Neural cell (in vitro differentiated cells): ENCODE results near the gene DUT.

ENCODE experiments used
- EP300 ChIP-seq: fragments of 450-650 bp; conservative IDR thresholded peaks from 2 replicates; pipeline ENCODE4 v1.6.1; 2014; ENCODE audit warnings: antibody characterized with exemption, mild to moderate bottlenecking, moderate library complexity; ENCODE audit not compliant: poor library complexity, severe bottlenecking
- EZH2 ChIP-seq: fragments of 200-600, 300-800 bp; shearing (Covaris generic), sonication (generic); IDR thresholded peaks from 2 replicates; pipeline ENCODE4 v1.6.1; 2014; ENCODE audit warnings: antibody characterized with exemption, low read length, borderline replicate concordance, mild to moderate bottlenecking; ENCODE audit not compliant: insufficient read depth, poor library complexity, severe bottlenecking
- MXI1 ChIP-seq: fragments of 450-650 bp; conservative IDR thresholded peaks from 2 replicates; pipeline ENCODE4 v1.6.1; 2014; ENCODE audit warnings: antibody characterized with exemption, mild to moderate bottlenecking; ENCODE audit not compliant: poor library complexity, severe bottlenecking
- POLR2AphosphoS5 ChIP-seq: IDR thresholded peaks from 2 replicates; pipeline ENCODE4 v1.6.1; 2012
- RAD21 ChIP-seq: fragments of 450-650 bp; conservative IDR thresholded peaks from 2 replicates; pipeline ENCODE4 v1.6.1; 2014; ENCODE audit warnings: antibody characterized with exemption, mild to moderate bottlenecking, moderate library complexity
- TAF1 ChIP-seq: IDR thresholded peaks from 2 replicates; pipeline ENCODE4 v1.6.1; 2012; ENCODE audit warnings: low read depth
- TF ChIP-seq, protein P1 (sequence below): IDR thresholded peaks from 2 replicates; pipeline ENCODE4 v1.6.1; 2012; ENCODE audit warnings: borderline replicate concordance
- TF ChIP-seq, protein P2 (sequence below): fragments of 450-650 bp; IDR thresholded peaks from 2 replicates; pipeline ENCODE4 v1.5.1; 2014; ENCODE audit warnings: antibody characterized with exemption, mild to moderate bottlenecking, moderate library complexity; ENCODE audit not compliant: poor library complexity, severe bottlenecking

DNA sequence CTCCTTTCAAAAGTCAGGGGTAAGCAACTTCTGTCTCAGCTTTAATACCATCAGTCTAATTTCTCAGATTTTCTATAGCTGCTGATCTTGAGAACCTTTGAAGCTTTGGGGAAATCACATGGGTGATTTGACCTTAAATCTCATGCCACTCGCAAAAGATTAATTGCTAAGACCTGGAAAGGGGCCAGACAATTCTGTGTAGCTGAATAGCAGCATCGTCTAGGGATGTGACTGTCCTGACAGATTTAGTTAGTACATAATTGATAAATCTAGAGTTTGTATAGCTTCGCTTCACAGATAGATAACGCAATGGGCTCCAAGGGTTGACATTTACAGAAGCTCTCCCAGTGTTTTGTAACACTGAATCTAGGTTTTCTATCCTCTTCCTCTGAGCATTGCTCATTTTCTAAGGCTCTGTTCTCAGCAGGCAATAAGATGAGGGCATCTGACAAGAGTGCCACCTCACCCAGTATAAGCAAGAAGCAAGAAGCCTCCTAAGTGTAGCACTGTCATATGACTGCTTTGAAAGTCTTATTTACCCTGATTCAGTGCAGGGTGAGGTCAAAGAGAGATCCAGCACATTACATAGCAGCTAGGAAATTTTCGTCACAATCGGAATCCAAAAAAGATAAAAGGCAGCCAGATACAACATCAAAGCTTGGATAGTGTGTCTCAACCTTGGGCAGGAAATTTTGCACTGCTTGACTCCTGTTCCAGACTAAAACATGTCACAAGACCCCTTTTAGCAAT lies 47.7 kb upstream of the DUT start:
- TF ChIP-seq, protein P1, sequence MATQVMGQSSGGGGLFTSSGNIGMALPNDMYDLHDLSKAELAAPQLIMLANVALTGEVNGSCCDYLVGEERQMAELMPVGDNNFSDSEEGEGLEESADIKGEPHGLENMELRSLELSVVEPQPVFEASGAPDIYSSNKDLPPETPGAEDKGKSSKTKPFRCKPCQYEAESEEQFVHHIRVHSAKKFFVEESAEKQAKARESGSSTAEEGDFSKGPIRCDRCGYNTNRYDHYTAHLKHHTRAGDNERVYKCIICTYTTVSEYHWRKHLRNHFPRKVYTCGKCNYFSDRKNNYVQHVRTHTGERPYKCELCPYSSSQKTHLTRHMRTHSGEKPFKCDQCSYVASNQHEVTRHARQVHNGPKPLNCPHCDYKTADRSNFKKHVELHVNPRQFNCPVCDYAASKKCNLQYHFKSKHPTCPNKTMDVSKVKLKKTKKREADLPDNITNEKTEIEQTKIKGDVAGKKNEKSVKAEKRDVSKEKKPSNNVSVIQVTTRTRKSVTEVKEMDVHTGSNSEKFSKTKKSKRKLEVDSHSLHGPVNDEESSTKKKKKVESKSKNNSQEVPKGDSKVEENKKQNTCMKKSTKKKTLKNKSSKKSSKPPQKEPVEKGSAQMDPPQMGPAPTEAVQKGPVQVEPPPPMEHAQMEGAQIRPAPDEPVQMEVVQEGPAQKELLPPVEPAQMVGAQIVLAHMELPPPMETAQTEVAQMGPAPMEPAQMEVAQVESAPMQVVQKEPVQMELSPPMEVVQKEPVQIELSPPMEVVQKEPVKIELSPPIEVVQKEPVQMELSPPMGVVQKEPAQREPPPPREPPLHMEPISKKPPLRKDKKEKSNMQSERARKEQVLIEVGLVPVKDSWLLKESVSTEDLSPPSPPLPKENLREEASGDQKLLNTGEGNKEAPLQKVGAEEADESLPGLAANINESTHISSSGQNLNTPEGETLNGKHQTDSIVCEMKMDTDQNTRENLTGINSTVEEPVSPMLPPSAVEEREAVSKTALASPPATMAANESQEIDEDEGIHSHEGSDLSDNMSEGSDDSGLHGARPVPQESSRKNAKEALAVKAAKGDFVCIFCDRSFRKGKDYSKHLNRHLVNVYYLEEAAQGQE = no peak
- TF ChIP-seq, protein P2, sequence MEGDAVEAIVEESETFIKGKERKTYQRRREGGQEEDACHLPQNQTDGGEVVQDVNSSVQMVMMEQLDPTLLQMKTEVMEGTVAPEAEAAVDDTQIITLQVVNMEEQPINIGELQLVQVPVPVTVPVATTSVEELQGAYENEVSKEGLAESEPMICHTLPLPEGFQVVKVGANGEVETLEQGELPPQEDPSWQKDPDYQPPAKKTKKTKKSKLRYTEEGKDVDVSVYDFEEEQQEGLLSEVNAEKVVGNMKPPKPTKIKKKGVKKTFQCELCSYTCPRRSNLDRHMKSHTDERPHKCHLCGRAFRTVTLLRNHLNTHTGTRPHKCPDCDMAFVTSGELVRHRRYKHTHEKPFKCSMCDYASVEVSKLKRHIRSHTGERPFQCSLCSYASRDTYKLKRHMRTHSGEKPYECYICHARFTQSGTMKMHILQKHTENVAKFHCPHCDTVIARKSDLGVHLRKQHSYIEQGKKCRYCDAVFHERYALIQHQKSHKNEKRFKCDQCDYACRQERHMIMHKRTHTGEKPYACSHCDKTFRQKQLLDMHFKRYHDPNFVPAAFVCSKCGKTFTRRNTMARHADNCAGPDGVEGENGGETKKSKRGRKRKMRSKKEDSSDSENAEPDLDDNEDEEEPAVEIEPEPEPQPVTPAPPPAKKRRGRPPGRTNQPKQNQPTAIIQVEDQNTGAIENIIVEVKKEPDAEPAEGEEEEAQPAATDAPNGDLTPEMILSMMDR = no peak
- TF ChIP-seq RAD21 = no peak
- no peak for TF ChIP-seq POLR2AphosphoS5
- no peak for TF ChIP-seq EZH2
- no peak for TF ChIP-seq TAF1
- TF ChIP-seq EP300 = no peak
- no peak for TF ChIP-seq MXI1
